ENCODE measurements around the gene RANBP17. TPM values are rescaled to one million over a fixed set of nuclear protein-coding genes. Genes with fewer than 3 reads are reported as not detected.
"Not testable (repeated sequence)": the region's sequence is repeated elsewhere in the genome, so short reads cannot be mapped to it uniquely, and the experiment has no call there.

Gene RANBP17
- polyA plus RNA-seq, 3 donors, result 8.8 to 16.9 (median 15.7) TPM

DNA sequence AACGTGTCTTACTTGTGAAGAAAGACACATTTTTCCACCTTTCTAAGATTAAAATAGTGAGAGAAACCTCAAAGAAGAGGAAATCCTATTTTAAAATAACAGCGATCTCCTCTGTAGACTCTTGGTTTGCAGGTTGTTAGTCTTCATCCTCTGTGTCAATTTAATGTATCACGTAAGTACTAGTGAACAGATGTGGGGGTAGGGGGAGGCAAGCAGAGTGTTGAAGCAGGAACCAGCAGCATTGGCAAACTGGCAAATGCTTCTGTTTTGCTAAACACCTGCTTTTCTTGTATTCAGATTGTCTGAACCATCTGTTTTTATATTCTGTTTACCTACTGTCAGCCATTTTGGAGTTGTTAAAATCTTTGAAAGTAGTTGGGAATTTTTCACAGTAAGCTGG is 288.0 kb downstream of the RANBP17 start:
- DNase-seq, result no peak

DNA sequence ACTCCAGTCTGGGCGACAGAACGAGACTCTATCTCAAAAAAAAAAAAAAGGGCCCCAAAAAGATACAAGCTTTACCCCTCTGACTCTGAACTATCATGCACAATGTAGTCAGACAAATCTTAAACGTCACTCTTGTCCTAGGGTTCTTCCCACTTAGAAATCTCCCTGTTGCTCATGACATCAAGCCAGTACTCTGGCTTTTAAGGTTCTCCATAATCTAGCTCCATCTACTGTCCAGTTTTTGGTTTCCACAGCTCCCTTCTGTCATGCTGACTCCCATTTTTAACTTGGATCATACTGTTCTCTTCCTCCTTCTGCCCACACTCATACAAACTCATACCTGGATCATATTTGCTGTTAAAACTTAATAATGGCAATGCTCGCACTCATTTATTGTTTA is 290.6 kb downstream of the RANBP17 start:
- DNase-seq, result no peak

GRCh38 chr5:171155621-171156020 is 293.8 kb downstream of the RANBP17 start:
- no peak for DNase-seq

- no peak for DNase-seq
Observed at GRCh38 chr5:171157276-171157675, 295.5 kb downstream of the RANBP17 start.

DNA sequence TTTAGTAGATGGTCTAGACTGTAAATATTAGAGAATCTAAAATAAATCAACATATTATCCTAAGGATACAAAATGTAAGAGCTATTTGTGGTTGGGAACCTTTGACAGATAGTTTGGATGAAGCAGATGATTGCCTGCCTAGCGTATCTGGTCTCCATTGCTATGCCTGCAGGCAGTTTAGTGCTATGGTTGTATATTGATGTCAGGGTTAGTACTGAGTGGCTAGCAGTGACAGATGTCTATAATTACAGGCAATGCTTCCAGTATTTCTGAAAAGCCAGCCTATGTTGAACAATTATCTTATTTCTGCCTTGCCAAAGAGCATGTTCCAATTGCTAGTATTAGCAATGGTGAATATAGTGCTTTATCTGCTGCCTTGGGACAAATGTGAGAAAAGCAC is 296.0 kb downstream of the RANBP17 start:
- DNase-seq, result no peak

- DNase-seq, result no peak
Observed at GRCh38 chr5:171158581-171158980, 296.8 kb downstream of the RANBP17 start.

- DNase-seq, result no peak
Observed at GRCh38 chr5:171162165-171162564, 300.3 kb downstream of the RANBP17 start.

- no peak for DNase-seq
Observed at GRCh38 chr5:171162596-171162995, 300.8 kb downstream of the RANBP17 start.

DNA sequence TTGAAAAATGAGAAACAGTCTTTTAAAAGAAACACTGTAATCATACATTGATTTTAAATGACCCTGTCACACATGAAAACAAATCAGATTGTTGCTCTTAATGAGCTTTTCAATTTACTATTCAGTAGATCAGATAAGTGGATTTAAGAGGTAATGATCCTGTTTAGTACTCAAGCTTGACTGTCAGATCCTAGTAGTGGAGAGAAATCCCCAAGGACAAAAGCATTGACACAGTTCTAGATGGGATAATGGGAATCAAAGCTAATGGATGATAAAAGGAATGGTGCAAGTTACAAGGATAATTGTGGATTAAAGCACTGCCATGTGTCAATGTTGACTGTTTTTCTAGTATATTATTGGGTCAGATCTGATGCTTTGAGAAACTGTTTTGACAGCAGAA is 304.9 kb downstream of the RANBP17 start:
- DNase-seq, result no peak

DNA sequence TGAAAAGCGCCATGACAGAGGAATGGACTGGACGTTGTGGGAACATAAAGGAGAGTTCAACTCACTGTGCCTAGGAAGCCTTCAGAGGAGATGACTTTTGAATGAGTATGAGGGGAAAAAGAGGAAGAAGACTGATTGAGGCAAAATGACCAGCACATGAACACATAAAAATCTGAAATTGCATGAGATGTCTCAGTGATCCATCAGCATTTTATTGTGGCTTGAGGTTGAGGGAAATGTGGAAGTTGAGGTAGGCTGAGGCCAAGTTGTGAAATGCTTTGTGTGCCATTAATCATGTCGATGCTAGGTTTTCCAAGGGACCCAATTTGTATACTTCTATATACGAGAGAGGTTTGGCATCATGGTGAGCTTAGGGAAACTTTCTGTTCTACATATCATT is 306.4 kb downstream of the RANBP17 start:
- no peak for DNase-seq

- not testable (repeated sequence) for DNase-seq
Observed at GRCh38 chr5:171174960-171175359, 313.1 kb downstream of the RANBP17 start.

- no peak for DNase-seq
Observed at GRCh38 chr5:171175746-171176145, 313.9 kb downstream of the RANBP17 start.

GRCh38 chr5:171178190-171178589 is 316.4 kb downstream of the RANBP17 start:
- not testable (repeated sequence) for DNase-seq

DNA sequence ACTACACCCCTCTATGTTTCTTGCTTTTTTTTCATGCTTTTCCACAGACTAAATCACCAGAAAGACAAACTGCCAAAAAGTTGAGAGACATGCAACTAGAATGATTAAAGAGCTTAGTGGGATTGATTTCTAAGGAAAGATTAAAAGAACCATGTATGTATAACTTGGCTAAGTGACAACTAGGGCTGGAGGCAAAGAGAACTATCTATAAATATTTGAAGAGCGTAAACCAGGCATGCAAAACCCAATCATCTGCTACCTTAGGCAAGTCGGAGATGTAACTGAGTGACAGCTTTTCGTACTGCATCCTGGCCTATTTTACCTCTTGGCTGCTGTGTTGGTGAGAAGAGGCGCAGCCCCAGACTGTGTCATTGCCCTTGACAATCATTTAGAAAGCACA is 326.2 kb downstream of the RANBP17 start:
- no peak for DNase-seq

DNA sequence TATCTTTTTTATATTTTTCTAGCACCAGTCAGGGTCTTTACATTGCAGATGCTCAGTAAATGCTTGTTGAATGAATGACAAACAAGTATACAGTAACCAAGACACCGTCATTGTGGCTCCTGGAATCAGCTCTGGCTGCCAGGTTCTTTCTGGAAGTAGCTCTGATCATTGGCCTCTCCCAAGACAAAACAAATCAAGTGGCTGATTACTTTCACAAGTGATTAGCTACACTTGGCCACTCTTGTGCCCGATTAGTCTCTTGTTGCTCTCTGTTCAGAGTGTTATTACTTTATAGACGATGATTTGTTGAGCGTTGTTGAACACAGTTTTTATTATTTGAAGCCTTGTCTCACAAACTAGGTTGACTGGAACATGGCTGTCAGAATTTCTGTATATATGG is 327.6 kb downstream of the RANBP17 start:
- DNase-seq, result no peak

GRCh38 chr5:171192111-171192510 is 330.3 kb downstream of the RANBP17 start:
- no peak for DNase-seq

DNA sequence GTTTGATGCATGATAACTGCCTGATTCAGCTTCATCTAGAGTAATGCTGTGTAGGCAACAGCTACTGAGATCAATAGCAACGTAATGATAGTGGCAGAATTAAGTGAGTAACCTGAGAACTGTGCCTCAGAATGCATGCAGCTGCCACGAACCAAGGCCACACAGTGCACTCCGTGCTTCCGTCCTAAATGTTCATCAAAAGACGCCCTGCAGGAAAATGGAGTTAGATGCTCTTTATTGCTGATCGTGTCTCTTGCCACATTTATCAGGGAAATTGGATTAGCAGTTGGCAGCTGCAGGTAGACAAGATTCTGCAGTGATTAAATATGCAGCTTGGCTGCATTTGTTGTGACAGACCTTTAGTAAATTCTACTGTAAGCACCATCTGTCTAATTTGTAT is 339.5 kb downstream of the RANBP17 start:
- peak; percentile 8 for DNase-seq

DNA sequence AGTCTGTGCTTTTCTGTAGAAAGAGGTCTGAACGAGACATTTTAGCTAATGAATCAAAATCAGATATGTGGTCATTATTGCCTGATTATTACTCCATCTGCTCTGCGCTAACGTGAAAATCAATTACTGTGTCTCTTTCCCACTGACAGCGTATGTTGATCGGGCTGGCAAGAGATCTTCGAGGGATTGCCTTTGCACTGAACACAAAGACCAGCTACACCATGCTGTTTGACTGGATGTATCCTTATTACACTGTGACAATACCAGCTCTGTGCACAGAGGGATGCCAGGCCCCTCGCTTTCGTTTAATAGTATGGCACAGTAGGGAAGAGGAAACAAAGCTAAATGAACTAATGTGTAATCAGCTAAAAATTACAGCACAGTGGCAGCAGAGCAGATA is 343.6 kb downstream of the RANBP17 start:
- no peak for DNase-seq

DNA sequence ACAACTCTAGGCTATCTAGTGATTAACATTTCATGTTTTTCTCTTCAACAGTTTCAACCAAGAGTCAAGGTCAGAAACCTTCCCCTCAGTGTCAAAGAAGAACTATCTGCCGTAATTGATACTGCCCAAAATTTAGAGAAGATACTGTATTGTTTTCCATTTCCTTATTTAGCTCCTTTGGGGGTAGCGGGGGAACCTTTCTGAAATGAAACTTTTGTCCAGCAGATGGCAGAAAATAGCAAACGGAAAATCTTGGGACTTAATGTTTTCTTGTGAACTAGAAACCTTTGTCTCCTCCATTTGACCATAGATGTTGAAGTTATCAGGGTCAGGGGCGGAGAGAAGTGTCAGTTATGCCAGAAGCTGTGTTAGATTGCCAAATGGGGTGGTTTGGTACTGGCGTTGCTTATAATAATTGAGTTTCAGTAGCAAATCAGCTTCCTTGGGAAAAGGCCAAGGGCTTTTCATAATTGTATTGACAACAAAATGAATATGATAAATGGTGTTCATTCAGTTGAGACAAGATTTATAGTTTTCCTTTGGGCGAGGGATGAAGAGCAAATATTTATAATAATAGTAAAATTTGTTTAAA is 345.5 kb downstream of the RANBP17 start:
- DNase-seq, result peak; percentile 39

- DNase-seq, result no peak
Observed at GRCh38 chr5:171221916-171222315, 360.1 kb downstream of the RANBP17 start.

DNA sequence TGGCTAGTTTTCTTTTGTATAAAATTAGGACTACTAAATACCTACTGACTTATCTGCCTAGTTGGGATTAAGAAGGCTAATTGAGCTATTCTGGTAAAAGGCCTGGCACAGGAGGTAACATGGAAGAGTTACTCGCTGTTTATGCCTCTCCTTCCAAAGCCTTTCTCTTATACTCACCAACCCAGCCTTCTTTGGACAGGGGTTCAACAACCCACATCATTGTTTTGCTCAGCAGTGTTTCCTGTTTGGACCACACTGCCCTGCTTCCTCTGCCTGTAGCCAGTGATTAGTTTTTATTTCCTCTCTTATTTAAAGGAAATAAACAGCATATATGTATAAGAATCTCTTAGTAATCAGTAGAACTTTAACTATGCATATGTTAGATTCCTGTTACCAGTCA is 362.1 kb downstream of the RANBP17 start:
- no peak for DNase-seq

- no peak for DNase-seq
Observed at GRCh38 chr5:171226096-171226754, 364.4 kb downstream of the RANBP17 start.

DNA sequence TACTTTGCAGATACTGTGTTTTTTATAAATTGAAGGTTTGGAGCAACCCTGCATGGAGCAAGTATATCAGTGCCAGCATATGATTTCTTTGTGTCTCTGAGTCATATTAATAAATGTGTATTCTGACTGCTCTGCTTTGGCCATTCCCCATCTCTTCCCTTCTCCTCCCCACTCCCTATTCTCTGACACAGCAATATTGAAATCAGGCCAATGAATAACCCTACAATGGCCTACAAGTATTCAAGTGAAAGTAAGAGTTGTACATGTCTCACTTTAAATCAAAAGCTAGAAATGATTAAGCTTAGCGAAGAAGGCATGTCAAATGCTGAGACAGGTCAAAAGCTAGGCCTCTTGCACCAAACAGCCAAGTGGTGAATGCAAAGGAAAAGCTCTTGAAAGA is 365.0 kb downstream of the RANBP17 start:
- DNase-seq, result no peak

DNA sequence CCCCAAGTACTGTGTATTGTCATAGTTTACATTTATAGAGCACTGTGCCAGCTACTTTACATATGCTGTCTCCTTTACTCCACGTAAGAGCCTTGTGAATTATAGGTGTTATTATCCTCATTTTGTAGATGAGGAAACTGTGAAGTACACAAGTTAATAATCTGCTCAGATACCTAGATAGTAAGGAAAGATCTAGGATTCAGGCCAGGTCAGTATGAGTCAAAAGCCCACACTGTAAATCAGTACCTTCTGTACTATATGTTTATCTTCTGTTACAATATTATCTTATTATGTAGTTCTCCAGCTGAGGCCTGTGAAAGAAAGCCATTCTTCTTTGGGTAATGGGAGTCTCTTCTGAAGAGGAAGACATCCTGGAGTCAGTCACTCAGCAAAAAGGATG is 374.8 kb downstream of the RANBP17 start:
- DNase-seq, result no peak
